Progenitor cell of endocrine pancreas (in vitro differentiated cells): Measurements from ENCODE around the gene SYT13. TPM values are rescaled to one million over a fixed set of nuclear protein-coding genes. Genes with fewer than 3 reads are reported as not detected.

Experiments
- DNase-seq: peaks from one replicate; pipeline ENCODE4 v3.0.0; 2021; ENCODE audit warnings: low spot score; ENCODE audit not compliant: unreplicated experiment
- H3K27ac Mint-ChIP-seq: 2 replicates; pipeline ENCODE4 v1.8.0; 2021; ENCODE audit warnings: mild to moderate bottlenecking, moderate library complexity, mixed read lengths
- H3K27me3 Mint-ChIP-seq: 2 replicates; pipeline ENCODE4 v1.8.0; 2021; ENCODE audit warnings: mixed read lengths
- H3K36me3 Mint-ChIP-seq: 2 replicates; pipeline ENCODE4 v1.8.0; 2022; ENCODE audit warnings: mixed read lengths; ENCODE audit not compliant: insufficient read depth
- H3K4me1 Mint-ChIP-seq: 2 replicates; pipeline ENCODE4 v1.8.0; 2021; ENCODE audit warnings: low read depth, mixed read lengths
- H3K4me3 Mint-ChIP-seq: 2 replicates; pipeline ENCODE4 v1.8.0; 2021; ENCODE audit warnings: low read depth, mild to moderate bottlenecking, moderate library complexity, mixed read lengths
- H3K9me3 Mint-ChIP-seq: 2 replicates; pipeline ENCODE4 v1.8.0; 2021; ENCODE audit warnings: low read depth, mixed read lengths
- long read RNA-seq: library from polyadenylated mRNA; unstranded; transcript quantifications from one replicate; pipeline ENCODE4 v2.0.0, GENCODE V29; 2020
- total RNA-seq: library from RNA; stranded (reverse); gene quantifications from 2 replicates; pipeline ENCODE4 v1.2.1, GENCODE V29; 2021
- TF ChIP-seq, protein P1 (sequence below): fragments of 200-600 bp; sonication (generic); IDR thresholded peaks from one replicate; pipeline ENCODE4 v1.5.0; 2021; ENCODE audit warnings: antibody characterized with exemption, mild to moderate bottlenecking; ENCODE audit not compliant: unreplicated experiment

SYT13 gene, protein sequence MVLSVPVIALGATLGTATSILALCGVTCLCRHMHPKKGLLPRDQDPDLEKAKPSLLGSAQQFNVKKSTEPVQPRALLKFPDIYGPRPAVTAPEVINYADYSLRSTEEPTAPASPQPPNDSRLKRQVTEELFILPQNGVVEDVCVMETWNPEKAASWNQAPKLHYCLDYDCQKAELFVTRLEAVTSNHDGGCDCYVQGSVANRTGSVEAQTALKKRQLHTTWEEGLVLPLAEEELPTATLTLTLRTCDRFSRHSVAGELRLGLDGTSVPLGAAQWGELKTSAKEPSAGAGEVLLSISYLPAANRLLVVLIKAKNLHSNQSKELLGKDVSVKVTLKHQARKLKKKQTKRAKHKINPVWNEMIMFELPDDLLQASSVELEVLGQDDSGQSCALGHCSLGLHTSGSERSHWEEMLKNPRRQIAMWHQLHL
- total RNA-seq = 22.9 and 24.5 TPM in 2 replicates
- long read RNA-seq, full-length matches to known transcripts = 4 of 10 reads
- long read RNA-seq, partial matches to known transcripts = 2 of 10 reads
- long read RNA-seq, other reads (novel, unspliced or antisense) = 4 of 10 reads

- H3K27me3 Mint-ChIP-seq = peaks cover 40% of the 10 kb centered on the region
These were observed at the start of gene SYT13 for GRCh38 chr11:45285930-45286632. Gene SYT13, minus strand, starts transcription at chr11:45286341. Its CDS starts 134 bp downstream, at chr11:45286207.

GRCh38 chr11:45335434-45335833 lies 49.3 kb upstream of the SYT13 start:
- Mint-ChIP-seq H3K36me3 (no peaks in the 10 kb centered on the region), H3K9me3 (no peaks in the 10 kb centered on the region), H3K4me3 (no peak overlapping the region), H3K27ac (no peak overlapping the region), H3K27me3 (peaks cover 39% of the 10 kb centered on the region), H3K4me1 (peaks cover 9% of the 10 kb centered on the region)
- DNase-seq = no peak
- TF ChIP-seq, protein P1, sequence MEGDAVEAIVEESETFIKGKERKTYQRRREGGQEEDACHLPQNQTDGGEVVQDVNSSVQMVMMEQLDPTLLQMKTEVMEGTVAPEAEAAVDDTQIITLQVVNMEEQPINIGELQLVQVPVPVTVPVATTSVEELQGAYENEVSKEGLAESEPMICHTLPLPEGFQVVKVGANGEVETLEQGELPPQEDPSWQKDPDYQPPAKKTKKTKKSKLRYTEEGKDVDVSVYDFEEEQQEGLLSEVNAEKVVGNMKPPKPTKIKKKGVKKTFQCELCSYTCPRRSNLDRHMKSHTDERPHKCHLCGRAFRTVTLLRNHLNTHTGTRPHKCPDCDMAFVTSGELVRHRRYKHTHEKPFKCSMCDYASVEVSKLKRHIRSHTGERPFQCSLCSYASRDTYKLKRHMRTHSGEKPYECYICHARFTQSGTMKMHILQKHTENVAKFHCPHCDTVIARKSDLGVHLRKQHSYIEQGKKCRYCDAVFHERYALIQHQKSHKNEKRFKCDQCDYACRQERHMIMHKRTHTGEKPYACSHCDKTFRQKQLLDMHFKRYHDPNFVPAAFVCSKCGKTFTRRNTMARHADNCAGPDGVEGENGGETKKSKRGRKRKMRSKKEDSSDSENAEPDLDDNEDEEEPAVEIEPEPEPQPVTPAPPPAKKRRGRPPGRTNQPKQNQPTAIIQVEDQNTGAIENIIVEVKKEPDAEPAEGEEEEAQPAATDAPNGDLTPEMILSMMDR = no peak

More at GRCh38 chr11:45285930-45286632, at the start of gene SYT13:
- no peaks in the 10 kb centered on the region for H3K9me3 Mint-ChIP-seq
- H3K4me3 Mint-ChIP-seq = peak within 1 kb of the TSS; percentile 75
- DNase-seq = peak; percentile 65
- peaks cover 17% of the 10 kb centered on the region for H3K4me1 Mint-ChIP-seq
- peak within 1 kb of the TSS; percentile 81 for H3K27ac Mint-ChIP-seq
- TF ChIP-seq, protein P1 = no peak
- H3K36me3 Mint-ChIP-seq = no peaks in the 10 kb centered on the region

- Mint-ChIP-seq H3K27me3 (peaks cover 39% of the 10 kb centered on the region), H3K27ac (no peak overlapping the region), H3K4me3 (no peak overlapping the region), H3K36me3 (no peaks in the 10 kb centered on the region), H3K9me3 (no peaks in the 10 kb centered on the region), H3K4me1 (peaks cover 4% of the 10 kb centered on the region)
- TF ChIP-seq, protein P1 = no peak
- DNase-seq = no peak
These were observed 48.7 kb upstream of the SYT13 start for GRCh38 chr11:45334836-45335235.

DNA sequence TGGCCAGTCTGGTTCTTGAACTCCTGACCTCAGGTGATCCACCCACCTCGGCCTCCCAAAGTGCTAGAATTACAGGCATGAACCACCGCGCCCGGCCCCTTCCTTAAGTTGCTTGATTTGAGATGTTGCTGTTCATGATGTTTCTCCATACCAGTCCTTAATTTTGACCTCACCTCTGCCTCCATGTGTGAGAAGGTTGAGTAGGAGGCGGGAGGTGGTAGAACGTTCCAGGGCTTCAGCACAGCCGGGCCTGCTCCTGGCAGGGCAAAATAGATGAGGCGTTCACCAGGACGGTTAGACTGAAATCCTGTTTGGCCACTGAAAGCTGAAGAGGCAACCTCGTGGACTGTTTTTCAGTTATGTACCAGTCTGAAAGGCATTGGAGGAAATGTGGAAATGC lies 48.3 kb upstream of the SYT13 start:
- no peaks in the 10 kb centered on the region for H3K36me3 Mint-ChIP-seq
- no peak overlapping the region for H3K27ac Mint-ChIP-seq
- H3K27me3 Mint-ChIP-seq = peaks cover 39% of the 10 kb centered on the region
- H3K9me3 Mint-ChIP-seq = no peaks in the 10 kb centered on the region
- no peak for DNase-seq
- H3K4me3 Mint-ChIP-seq = no peak overlapping the region
- H3K4me1 Mint-ChIP-seq = peaks cover 4% of the 10 kb centered on the region
- TF ChIP-seq, protein P1 = no peak
